Stimulated activated naive B cell treated with anti-CD40 and anti-IgM and Interleukin-4, amounts not matched to agents 10 μg/mL and 1 μg/mL and 100 μg/mL, for 72 hours (primary cell): Measurements from ENCODE around the gene MANF.

Experiments used
- ATAC-seq, 2 donors: fragments of 150-1000 bp; cut with Tn5 transposase; replicated peaks; 2 replicates each; pipeline ENCODE4 v1.10.0; 2021; ENCODE audit warnings: moderate library complexity in 1 of 2
- DNase-seq: peaks from one replicate; pipeline ENCODE4 v3.0.0; 2021
- H3K27ac Mint-ChIP-seq: one replicate; pipeline ENCODE4 v1.8.0; 2022; ENCODE audit warnings: mild to moderate bottlenecking, mixed read lengths
- H3K27me3 Mint-ChIP-seq, 2 donors: one replicate each; pipeline ENCODE4 v1.8.0; 2022; ENCODE audit warnings: mixed read lengths in 2 of 2
- H3K36me3 Mint-ChIP-seq, 2 donors: one replicate each; pipeline ENCODE4 v1.8.0; 2022; ENCODE audit warnings: mixed read lengths in 2 of 2, mild to moderate bottlenecking in 1 of 2
- H3K4me1 Mint-ChIP-seq, 2 donors: one replicate each; pipeline ENCODE4 v1.8.0; 2022; ENCODE audit warnings: mixed read lengths in 2 of 2, mild to moderate bottlenecking in 1 of 2
- H3K4me3 Mint-ChIP-seq, 2 donors: one replicate each; pipeline ENCODE4 v1.8.0; 2022; ENCODE audit warnings: mild to moderate bottlenecking in 2 of 2, mixed read lengths in 2 of 2, moderate library complexity in 1 of 2
- H3K9me3 Mint-ChIP-seq, 2 donors: one replicate each; pipeline ENCODE4 v1.8.0; 2022; ENCODE audit warnings: mixed read lengths in 2 of 2, mild to moderate bottlenecking in 1 of 2

Gene MANF

GRCh38 chr3:51403675-51404074 is 18.6 kb downstream of the MANF start:
- Mint-ChIP-seq H3K4me1 (peaks cover 1 to 6% of the 10 kb centered on the region in 2 donors), H3K36me3 (peaks cover 20 to 44% of the 10 kb centered on the region in 2 donors), H3K9me3 (no peaks in the 10 kb centered on the region), H3K4me3 (no peak overlapping the region), H3K27ac (peak overlapping the region; percentile 62), H3K27me3 (no peaks in the 10 kb centered on the region)
- ATAC-seq (no peak), DNase-seq (no peak)

GRCh38 chr3:51408021-51408420 is 22.9 kb downstream of the MANF start:
- H3K4me1 Mint-ChIP-seq, result peaks cover 5 to 6% of the 10 kb centered on the region in 2 donors
- H3K9me3 Mint-ChIP-seq, result no peaks in the 10 kb centered on the region
- DNase-seq, result no peak
- peaks cover 25 to 50% of the 10 kb centered on the region in 2 donors for H3K36me3 Mint-ChIP-seq
- H3K4me3 Mint-ChIP-seq, result no peak overlapping the region
- no peak for ATAC-seq
- H3K27ac Mint-ChIP-seq, result peak overlapping the region; percentile 22
- H3K27me3 Mint-ChIP-seq, result no peaks in the 10 kb centered on the region

GRCh38 chr3:51408813-51409212 is 23.7 kb downstream of the MANF start:
- no peaks in the 10 kb centered on the region for H3K9me3 Mint-ChIP-seq
- DNase-seq (no peak), ATAC-seq (no peak)
- H3K4me3 Mint-ChIP-seq, result no peak overlapping the region
- peaks cover 24 to 49% of the 10 kb centered on the region in 2 donors for H3K36me3 Mint-ChIP-seq
- no peak overlapping the region for H3K27ac Mint-ChIP-seq
- no peaks in the 10 kb centered on the region for H3K27me3 Mint-ChIP-seq
- peaks cover 2 to 6% of the 10 kb centered on the region in 2 donors for H3K4me1 Mint-ChIP-seq

- Mint-ChIP-seq H3K27ac (peak overlapping the region; percentile 3), H3K4me3 (no peak overlapping the region), H3K4me1 (peaks cover 0 to 2% of the 10 kb centered on the region in 2 donors), H3K9me3 (no peaks in the 10 kb centered on the region), H3K36me3 (peaks cover 33 to 39% of the 10 kb centered on the region in 2 donors), H3K27me3 (no peaks in the 10 kb centered on the region)
- no peak for DNase-seq
- no peak for ATAC-seq
Observed at GRCh38 chr3:51422211-51422610, 37.1 kb downstream of the MANF start.

- peaks cover 34% of the 10 kb centered on the region in 2 donors for H3K36me3 Mint-ChIP-seq
- H3K4me3 Mint-ChIP-seq, result no peak overlapping the region
- H3K27ac Mint-ChIP-seq, result no peak overlapping the region
- H3K4me1 Mint-ChIP-seq, result no peaks in the 10 kb centered on the region
- DNase-seq (no peak), ATAC-seq (no peak)
- H3K27me3 Mint-ChIP-seq, result no peaks in the 10 kb centered on the region
- no peaks in the 10 kb centered on the region for H3K9me3 Mint-ChIP-seq
Observed at GRCh38 chr3:51426921-51427320, 41.8 kb downstream of the MANF start.

GRCh38 chr3:51429138-51429537 is 44.0 kb downstream of the MANF start:
- H3K27me3 Mint-ChIP-seq, result no peaks in the 10 kb centered on the region
- H3K4me1 Mint-ChIP-seq, result no peaks in the 10 kb centered on the region
- peaks cover 30 to 31% of the 10 kb centered on the region in 2 donors for H3K36me3 Mint-ChIP-seq
- H3K9me3 Mint-ChIP-seq, result no peaks in the 10 kb centered on the region
- DNase-seq, result no peak
- no peak for ATAC-seq
- H3K4me3 Mint-ChIP-seq, result no peak overlapping the region
- no peak overlapping the region for H3K27ac Mint-ChIP-seq

GRCh38 chr3:51434110-51434509 is 49.0 kb downstream of the MANF start:
- no peaks in the 10 kb centered on the region for H3K9me3 Mint-ChIP-seq
- no peaks in the 10 kb centered on the region for H3K27me3 Mint-ChIP-seq
- H3K27ac Mint-ChIP-seq, result no peak overlapping the region
- peaks cover 25 to 38% of the 10 kb centered on the region in 2 donors for H3K36me3 Mint-ChIP-seq
- H3K4me1 Mint-ChIP-seq, result peaks cover 0 to 4% of the 10 kb centered on the region in 2 donors
- H3K4me3 Mint-ChIP-seq, result no peak overlapping the region
- ATAC-seq (no peak), DNase-seq (no peak)

GRCh38 chr3:51434746-51435327 is 49.7 kb downstream of the MANF start:
- DNase-seq (no peak), ATAC-seq (peak; percentile 87 to 90)
- Mint-ChIP-seq H3K36me3 (peaks cover 22 to 37% of the 10 kb centered on the region in 2 donors), H3K4me3 (no peak overlapping the region), H3K27me3 (no peaks in the 10 kb centered on the region), H3K9me3 (no peaks in the 10 kb centered on the region), H3K27ac (no peak overlapping the region), H3K4me1 (peaks cover 0 to 4% of the 10 kb centered on the region in 2 donors)

- Mint-ChIP-seq H3K9me3 (no peaks in the 10 kb centered on the region), H3K36me3 (peaks cover 22 to 47% of the 10 kb centered on the region in 2 donors), H3K27ac (no peak overlapping the region), H3K4me3 (no peak overlapping the region), H3K4me1 (peaks cover 0 to 4% of the 10 kb centered on the region in 2 donors), H3K27me3 (no peaks in the 10 kb centered on the region)
- DNase-seq (no peak), ATAC-seq (no peak)
Observed at GRCh38 chr3:51436998-51437639, 52.0 kb downstream of the MANF start.
